Activated CD4-positive, alpha-beta memory T cell treated with anti-CD3 and anti-CD28 coated beads for 36 hours (primary cell): Measurements from ENCODE around the gene DNPH1. TPM values are rescaled to one million over a fixed set of nuclear protein-coding genes. Genes with fewer than 3 reads are reported as not detected.

Experiments used
- CTCF ChIA-PET: fragments of 350-600 bp; sonication (Branson Sonifier 250); formaldehyde crosslinking; loops from one replicate; lab custom pipeline; 2021; ENCODE audit warnings: antibody characterized with exemption, inconsistent platforms; lab: Charles Lee
- POLR2A ChIA-PET: fragments of 350-600 bp; sonication (Branson Sonifier 250); formaldehyde crosslinking; loops from one replicate; lab custom pipeline; 2021; ENCODE audit warnings: antibody characterized with exemption; lab: Charles Lee
- DNase-seq: peaks from one replicate; pipeline ENCODE4 v3.0.0-alpha.2; 2020
- H3K27ac Mint-ChIP-seq: one replicate; pipeline ENCODE4 v1.8.0; 2021; ENCODE audit warnings: mixed read lengths
- H3K27me3 Mint-ChIP-seq: one replicate; pipeline ENCODE4 v1.8.0; 2021; ENCODE audit warnings: mixed read lengths
- H3K36me3 Mint-ChIP-seq: one replicate; pipeline ENCODE4 v1.8.0; 2021; ENCODE audit warnings: mixed read lengths
- H3K4me1 Mint-ChIP-seq: one replicate; pipeline ENCODE4 v1.8.0; 2021; ENCODE audit warnings: low read depth, mixed read lengths
- H3K4me3 Mint-ChIP-seq: one replicate; pipeline ENCODE4 v1.8.0; 2021; ENCODE audit warnings: mild to moderate bottlenecking, mixed read lengths
- H3K9me3 Mint-ChIP-seq: one replicate; pipeline ENCODE4 v1.8.0; 2021; ENCODE audit warnings: mixed read lengths
- intact Hi-C: fragments of 100-400 bp; cut with micrococcal nuclease; formaldehyde crosslinking; loops from one replicate; pipeline ENCODE4 v1.15.1; 2023
- total RNA-seq, 2 experiments: library from RNA; stranded (reverse); gene quantifications; one replicate each; pipeline ENCODE4 v1.2.3, GENCODE V29; 2021

The DNPH1 gene
- total RNA-seq, 2 experiments from 2014 or later = 57.5 to 57.9 TPM

DNA sequence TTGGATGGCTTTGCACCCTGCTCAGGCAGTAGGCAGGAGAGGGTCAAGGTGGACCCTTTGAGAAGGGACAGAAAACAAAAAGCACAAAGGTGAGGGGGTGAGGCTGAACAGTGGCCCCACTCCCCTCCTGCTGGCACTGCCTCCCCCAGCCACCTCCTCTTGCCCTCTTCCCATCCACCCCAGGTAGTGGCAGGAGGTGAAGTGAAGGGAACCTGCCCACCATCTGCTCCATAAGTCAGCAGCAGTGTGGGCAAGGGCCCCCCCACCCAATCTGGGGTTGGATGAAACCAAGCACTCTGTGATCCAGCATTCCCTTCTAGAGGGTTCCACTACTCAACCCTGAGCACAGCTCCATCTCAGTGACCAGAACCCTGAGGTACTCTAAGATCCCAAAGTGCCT lies 42.7 kb upstream of the DNPH1 start:
- ChIA-PET POLR2A (no interaction called here), CTCF (interaction anchor here (1.1 kb wide), 1 partner anchor 234 kb away, joined by 3 read pairs; no protein-coding TSS in a partner anchor)
- Mint-ChIP-seq H3K27me3 (peaks cover 11% of the 10 kb centered on the region), H3K27ac (no peak overlapping the region), H3K4me3 (no peak overlapping the region), H3K9me3 (no peaks in the 10 kb centered on the region), H3K36me3 (no peaks in the 10 kb centered on the region), H3K4me1 (peaks cover 16% of the 10 kb centered on the region)
- intact Hi-C loops = no loop called here
- no peak for DNase-seq

DNA sequence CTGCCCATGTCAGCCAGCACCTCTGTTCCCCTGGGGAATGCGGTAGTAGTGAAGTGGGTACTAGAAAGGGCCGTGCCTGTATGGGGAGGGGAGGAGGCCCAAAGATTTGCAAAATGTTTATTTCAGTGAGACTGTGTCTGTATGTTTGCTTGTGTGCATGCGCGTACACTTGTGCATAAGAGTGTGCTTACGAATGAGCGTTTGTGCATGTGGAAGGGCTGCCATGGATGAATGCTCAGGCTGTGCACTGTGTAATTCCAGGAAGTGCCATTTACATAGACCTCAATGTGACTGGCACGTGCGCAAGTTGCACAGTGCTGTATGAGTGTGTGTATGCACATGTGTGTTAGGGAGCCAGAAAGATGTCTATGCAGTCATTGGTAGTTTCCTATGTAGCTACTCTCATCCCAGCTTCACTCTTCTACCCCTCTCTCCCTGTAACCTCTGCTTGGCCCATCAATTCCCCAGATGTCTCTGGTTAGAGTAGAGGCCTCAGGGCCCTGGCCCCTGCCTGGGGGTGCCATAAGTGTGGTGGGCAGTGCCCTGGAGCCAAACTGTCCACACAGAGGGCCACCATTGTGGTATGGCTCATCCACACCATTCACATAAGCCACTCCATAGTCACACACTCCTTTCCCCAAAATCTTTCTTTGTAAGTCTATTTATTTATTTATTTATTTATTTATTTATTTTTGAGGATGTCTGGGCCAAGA lies 42.0 kb upstream of the DNPH1 start:
- H3K4me1 Mint-ChIP-seq = peaks cover 11% of the 10 kb centered on the region
- H3K4me3 Mint-ChIP-seq = no peak overlapping the region
- POLR2A ChIA-PET = no interaction called here
- H3K27me3 Mint-ChIP-seq = peaks cover 6% of the 10 kb centered on the region
- CTCF ChIA-PET = no interaction called here
- intact Hi-C loops = no loop called here
- DNase-seq = no peak
- H3K9me3 Mint-ChIP-seq = no peaks in the 10 kb centered on the region
- H3K36me3 Mint-ChIP-seq = no peaks in the 10 kb centered on the region
- H3K27ac Mint-ChIP-seq = no peak overlapping the region

DNA sequence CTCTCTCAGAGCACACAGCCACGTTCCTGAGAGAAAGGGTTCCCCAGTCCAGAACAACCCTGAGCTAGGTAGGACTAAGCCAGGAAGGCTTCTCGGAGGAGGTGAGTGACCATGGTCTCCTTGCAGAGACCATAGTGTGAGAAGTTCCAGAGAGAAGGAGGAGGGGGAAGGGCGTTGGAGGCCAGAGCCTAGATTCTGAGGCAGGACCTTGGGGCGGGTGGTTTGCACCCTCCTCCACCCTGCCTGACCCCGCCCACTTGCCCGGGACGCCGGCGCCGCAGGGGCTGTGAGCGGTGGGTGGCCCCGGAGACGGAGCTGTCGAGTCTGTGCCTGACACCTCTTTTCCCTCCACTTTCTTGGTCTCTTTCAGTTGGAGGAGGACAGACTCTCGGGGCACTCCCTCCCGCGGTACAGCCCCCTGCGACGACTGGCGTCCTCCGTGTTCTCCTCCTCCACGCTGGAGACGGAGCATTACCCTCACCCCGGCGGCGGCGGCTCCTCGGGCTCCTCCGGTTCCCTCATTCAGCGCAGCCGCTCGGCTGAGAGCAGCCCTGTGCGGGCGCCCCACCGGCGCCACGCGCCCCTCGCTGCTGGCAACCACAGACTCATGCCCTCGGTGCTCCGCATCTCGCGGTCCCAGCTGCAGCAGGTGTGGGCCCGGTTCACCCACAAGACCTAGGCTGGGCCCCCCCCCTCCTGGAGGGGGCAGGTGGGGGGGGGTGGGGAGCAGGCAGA lies 40.2 kb upstream of the DNPH1 start:
- Mint-ChIP-seq H3K27ac (no peak overlapping the region), H3K4me1 (peaks cover 5% of the 10 kb centered on the region), H3K36me3 (no peaks in the 10 kb centered on the region), H3K4me3 (peak overlapping the region; percentile 28), H3K9me3 (no peaks in the 10 kb centered on the region), H3K27me3 (no peaks in the 10 kb centered on the region)
- ChIA-PET POLR2A (no interaction called here), CTCF (interaction anchor here (1.2 to 1.4 kb wide), 2 partner anchors 237 kb away, joined by 4 read pairs; no protein-coding TSS in a partner anchor)
- peak; percentile 57 for DNase-seq
- intact Hi-C loops = no loop called here

DNA sequence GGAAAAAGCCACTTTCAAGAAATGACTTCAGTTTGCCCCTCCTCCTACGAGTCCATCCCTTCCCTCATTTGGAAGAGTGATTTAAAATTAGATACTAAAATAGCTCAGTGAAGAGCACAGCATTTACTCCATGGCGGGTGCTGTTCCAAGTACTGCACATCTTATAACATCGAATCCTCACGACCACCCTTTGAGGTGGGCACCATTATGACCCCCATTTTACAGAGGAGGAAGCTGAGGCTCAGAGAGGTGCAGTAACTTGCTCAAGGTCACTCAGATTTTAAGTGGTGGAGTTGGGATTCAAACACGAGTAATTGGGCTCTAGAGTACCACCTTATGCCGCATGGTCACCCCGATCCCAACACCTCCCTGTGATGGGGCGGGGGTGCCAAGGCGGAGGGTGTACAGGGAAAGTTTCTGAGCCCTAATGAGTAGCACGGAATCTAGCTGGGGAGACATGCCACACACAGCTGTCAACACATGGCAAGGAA lies 39.5 kb upstream of the DNPH1 start:
- intact Hi-C loops = no loop called here
- no peaks in the 10 kb centered on the region for H3K36me3 Mint-ChIP-seq
- peak overlapping the region; percentile 28 for H3K4me3 Mint-ChIP-seq
- ChIA-PET POLR2A (no interaction called here), CTCF (interaction anchor here (1.4 kb wide), 2 partner anchors 129 to 238 kb away, joined by 4 read pairs; no protein-coding TSS in a partner anchor)
- no peak overlapping the region for H3K27ac Mint-ChIP-seq
- DNase-seq = no peak
- peaks cover 5% of the 10 kb centered on the region for H3K4me1 Mint-ChIP-seq
- H3K9me3 Mint-ChIP-seq = no peaks in the 10 kb centered on the region
- H3K27me3 Mint-ChIP-seq = no peaks in the 10 kb centered on the region

GRCh38 chr6:43268355-43268700 lies 39.0 kb upstream of the DNPH1 start:
- Mint-ChIP-seq H3K27me3 (no peaks in the 10 kb centered on the region), H3K27ac (no peak overlapping the region), H3K9me3 (no peaks in the 10 kb centered on the region), H3K4me1 (peaks cover 8% of the 10 kb centered on the region), H3K4me3 (no peak overlapping the region), H3K36me3 (no peaks in the 10 kb centered on the region)
- DNase-seq = no peak
- ChIA-PET CTCF (interaction anchor here (1.4 kb wide), 2 partner anchors 130 to 238 kb away, joined by 4 read pairs; no protein-coding TSS in a partner anchor), POLR2A (no interaction called here)
- intact Hi-C loops = no loop called here

DNA sequence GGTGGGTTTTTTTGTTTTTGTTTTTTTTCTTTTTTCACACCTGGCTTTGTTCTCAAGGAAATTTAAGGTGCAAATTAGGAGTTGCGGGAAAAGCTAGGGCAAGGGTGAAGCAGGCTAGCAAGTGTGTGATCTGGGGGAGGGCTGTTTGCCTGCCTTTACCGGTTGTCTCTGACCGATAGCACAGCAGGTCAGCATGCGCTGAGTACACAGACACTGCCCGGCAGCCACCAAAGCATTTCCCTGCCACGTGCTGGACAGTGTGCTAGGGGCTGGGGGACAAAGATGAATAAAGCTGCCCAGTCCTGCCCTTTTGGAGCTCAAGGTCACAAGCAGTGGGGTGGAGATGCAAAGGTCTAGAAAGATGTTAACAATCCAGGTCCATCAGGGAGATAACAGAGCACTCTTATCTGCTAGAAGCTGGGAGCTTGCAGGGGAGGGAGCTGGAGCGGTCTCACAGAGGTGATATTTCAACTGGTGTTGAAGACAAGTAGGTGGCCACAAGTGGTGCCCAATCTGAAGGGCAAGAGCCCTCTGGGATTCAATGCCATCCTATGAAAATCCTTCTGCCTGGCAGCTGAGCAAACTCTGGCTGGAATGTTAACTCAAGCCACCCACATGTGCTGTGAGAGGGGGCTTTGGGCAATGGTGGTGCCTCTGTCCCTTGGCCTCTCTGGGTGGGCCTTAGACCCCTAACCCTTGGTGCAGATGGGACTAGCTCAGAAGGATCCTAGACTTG lies 38.5 kb upstream of the DNPH1 start:
- H3K9me3 Mint-ChIP-seq = no peaks in the 10 kb centered on the region
- H3K36me3 Mint-ChIP-seq = no peaks in the 10 kb centered on the region
- no peak for DNase-seq
- intact Hi-C loops = no loop called here
- no peaks in the 10 kb centered on the region for H3K27me3 Mint-ChIP-seq
- no peak overlapping the region for H3K27ac Mint-ChIP-seq
- H3K4me1 Mint-ChIP-seq = peaks cover 8% of the 10 kb centered on the region
- CTCF ChIA-PET = interaction anchor here (1.4 kb wide), 2 partner anchors 131 to 239 kb away, joined by 4 read pairs; no protein-coding TSS in a partner anchor
- POLR2A ChIA-PET = no interaction called here
- no peak overlapping the region for H3K4me3 Mint-ChIP-seq

DNA sequence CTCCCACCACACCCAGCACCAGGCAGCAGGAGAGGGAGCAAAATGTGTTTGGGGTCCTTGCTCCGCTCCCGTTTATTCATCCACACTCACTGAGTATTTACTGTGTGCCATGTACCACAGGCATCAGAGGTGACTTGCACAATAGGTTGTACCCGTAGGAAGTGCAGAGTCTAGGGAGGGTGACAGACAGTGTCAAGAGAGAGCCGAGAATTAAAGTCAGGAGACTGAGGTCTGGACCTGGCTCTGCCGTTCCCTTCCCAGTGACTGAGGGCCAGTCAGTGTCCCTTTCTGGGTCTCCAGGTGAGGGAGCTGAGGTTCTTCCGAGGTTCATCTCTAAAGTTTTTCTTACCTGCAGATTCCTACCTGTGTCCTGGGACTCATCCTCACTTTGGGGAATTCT lies 36.3 kb upstream of the DNPH1 start:
- ChIA-PET CTCF (interaction anchor here (3.6 to 6.1 kb wide), 2 partner anchors 91 to 242 kb away, joined by 10 to 60 read pairs; partner anchors contain the start of gene LRRC73), POLR2A (no interaction called here)
- H3K27ac Mint-ChIP-seq = no peak overlapping the region
- peaks cover 8% of the 10 kb centered on the region for H3K4me1 Mint-ChIP-seq
- intact Hi-C loops = no loop called here
- no peak overlapping the region for H3K4me3 Mint-ChIP-seq
- no peak for DNase-seq
- H3K27me3 Mint-ChIP-seq = no peaks in the 10 kb centered on the region
- no peaks in the 10 kb centered on the region for H3K9me3 Mint-ChIP-seq
- H3K36me3 Mint-ChIP-seq = no peaks in the 10 kb centered on the region

DNA sequence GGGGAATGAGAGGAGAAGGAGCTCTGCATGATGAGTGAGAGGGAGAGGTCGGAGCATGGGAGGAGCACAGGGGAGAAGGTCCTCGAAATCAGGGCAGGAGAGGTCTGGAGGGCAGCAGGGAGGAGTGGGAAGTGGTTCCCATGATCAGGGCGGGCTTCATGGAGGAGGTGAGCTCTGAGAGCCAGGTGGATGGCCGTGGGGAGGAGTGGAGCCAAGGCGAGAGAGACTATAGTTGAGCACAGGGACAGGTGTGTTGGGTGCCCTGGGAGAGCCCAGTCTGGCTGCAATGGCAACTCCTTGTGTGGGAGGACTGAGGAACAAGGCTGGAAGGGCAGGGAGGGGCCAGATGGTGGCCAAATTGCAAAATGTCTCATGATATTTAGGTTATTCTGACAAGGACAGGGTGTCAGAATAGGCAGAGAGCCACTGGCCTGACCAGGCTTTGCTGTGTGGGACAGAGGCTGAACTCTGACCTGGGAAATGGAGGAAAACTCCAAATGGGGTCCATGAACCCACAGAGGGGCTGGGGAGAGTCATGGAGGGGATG lies 35.4 kb upstream of the DNPH1 start:
- Mint-ChIP-seq H3K27me3 (no peaks in the 10 kb centered on the region), H3K36me3 (no peaks in the 10 kb centered on the region), H3K9me3 (no peaks in the 10 kb centered on the region), H3K4me1 (peaks cover 8% of the 10 kb centered on the region), H3K27ac (no peak overlapping the region), H3K4me3 (no peak overlapping the region)
- CTCF ChIA-PET = interaction anchor here (0.8 to 6.1 kb wide), 6 partner anchors 70 to 243 kb away, joined by 3 to 60 read pairs (median 8); partner anchors contain the start of gene LRRC73
- POLR2A ChIA-PET = no interaction called here
- no peak for DNase-seq
- intact Hi-C loops = no loop called here

- H3K4me1 Mint-ChIP-seq = peaks cover 2% of the 10 kb centered on the region
- CTCF ChIA-PET = interaction anchor here (0.7 to 6.1 kb wide), 13 partner anchors 9 to 244 kb away, joined by 3 to 60 read pairs (median 3); partner anchors contain the start of gene LRRC73
- POLR2A ChIA-PET = no interaction called here
- H3K9me3 Mint-ChIP-seq = no peaks in the 10 kb centered on the region
- intact Hi-C loops = loop anchor here (1.0 kb wide), 2 partner anchors 135 to 243 kb away; no protein-coding TSS in a partner anchor
- H3K27ac Mint-ChIP-seq = peak overlapping the region; percentile 24
- H3K4me3 Mint-ChIP-seq = no peak overlapping the region
- no peaks in the 10 kb centered on the region for H3K27me3 Mint-ChIP-seq
- DNase-seq = peak; percentile 86
- H3K36me3 Mint-ChIP-seq = no peaks in the 10 kb centered on the region
Observed at GRCh38 chr6:43263314-43264178, 34.3 kb upstream of the DNPH1 start.

- POLR2A ChIA-PET = no interaction called here
- H3K27ac Mint-ChIP-seq = no peak overlapping the region
- H3K4me1 Mint-ChIP-seq = peaks cover 2% of the 10 kb centered on the region
- intact Hi-C loops = loop anchor here (1.0 kb wide), 2 partner anchors 135 to 243 kb away; no protein-coding TSS in a partner anchor
- H3K9me3 Mint-ChIP-seq = no peaks in the 10 kb centered on the region
- no peaks in the 10 kb centered on the region for H3K36me3 Mint-ChIP-seq
- CTCF ChIA-PET = interaction anchor here (1.0 to 6.1 kb wide), 9 partner anchors 9 to 245 kb away, joined by 3 to 60 read pairs (median 3); partner anchors contain the start of gene LRRC73
- H3K4me3 Mint-ChIP-seq = no peak overlapping the region
- DNase-seq = no peak
- H3K27me3 Mint-ChIP-seq = no peaks in the 10 kb centered on the region
Observed at GRCh38 chr6:43262780-43263313, 33.6 kb upstream of the DNPH1 start.
